OCI-LY3 (cell line): ENCODE data around the gene MMGT1.

Experiments used
- CTCF ChIP-seq: fragments of 200-600, 300-600 bp; sonication (generic); IDR thresholded peaks from 2 replicates; pipeline ENCODE4 v1.5.1; 2014; ENCODE audit warnings: antibody characterized with exemption, low read length, low read depth
- EZH2phosphoT487 ChIP-seq: fragments of 200-600 bp; shearing (Covaris generic); IDR thresholded peaks from 2 replicates; pipeline ENCODE4 v1.6.1; 2018; ENCODE audit warnings: antibody characterized with exemption, mixed run types, low read depth

DNA sequence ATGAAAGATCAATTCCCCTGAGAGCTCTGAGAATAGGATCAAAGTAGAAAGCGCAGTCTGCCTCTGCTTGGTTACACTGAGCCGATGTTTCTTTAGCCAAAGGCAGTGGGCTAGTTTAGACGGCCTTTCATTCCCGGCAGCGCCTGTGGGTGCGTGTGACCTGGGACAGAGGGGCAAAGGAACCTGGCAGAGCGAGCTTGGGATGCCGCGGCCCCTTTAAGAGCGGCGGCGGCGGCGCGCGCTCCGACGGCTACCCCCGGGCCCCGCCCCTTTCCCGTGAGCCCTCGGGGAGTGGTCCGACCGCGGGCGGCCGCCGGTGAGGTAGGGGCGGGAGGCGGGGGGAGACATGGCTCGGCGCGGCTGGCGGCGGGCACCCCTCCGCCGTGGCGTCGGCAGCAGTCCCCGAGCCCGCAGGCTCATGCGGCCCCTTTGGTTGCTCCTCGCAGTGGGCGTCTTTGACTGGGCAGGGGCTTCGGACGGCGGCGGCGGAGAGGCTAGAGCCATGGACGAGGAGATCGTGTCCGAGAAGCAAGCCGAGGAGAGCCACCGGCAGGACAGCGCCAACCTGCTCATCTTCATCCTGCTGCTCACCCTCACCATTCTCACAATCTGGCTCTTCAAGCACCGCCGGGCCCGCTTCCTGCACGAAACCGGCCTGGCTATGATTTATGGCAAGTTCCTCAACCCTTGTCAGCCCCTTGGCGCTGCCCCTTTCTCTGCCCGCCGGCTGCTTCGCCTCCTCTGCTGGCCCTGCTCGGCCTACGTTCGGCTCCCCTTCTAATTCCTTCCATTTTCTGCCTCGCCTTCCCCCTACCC, 11.6 kb upstream of the MMGT1 start, which contains the start of gene SLC9A6:
- no peak for TF ChIP-seq CTCF
- no peak for TF ChIP-seq EZH2phosphoT487
